Measurements from ENCODE around the gene PHKA2. TPM values are rescaled to one million over a fixed set of nuclear protein-coding genes. Genes with fewer than 3 reads are reported as not detected.

Gene PHKA2
- total and polyA plus RNA-seq, 4 donors, result 28.9 to 82.3 (median 41.9) TPM

GRCh38 chrX:18893536-18893935, 90.4 kb downstream of the PHKA2 start:
- no peak for DNase-seq (ENCODE audit: low spot score)
- Histone ChIP-seq H3K36me3 (ENCODE audit: control insufficient read depth in 4 of 4, insufficient read depth in 3 of 4, low read depth in 1 of 4, low read length in 3 of 4) (peaks cover 2 to 33% (median 10%) of the 10 kb centered on the region in 4 donors), H3K4me1 (ENCODE audit: control insufficient read depth in 4 of 4, insufficient read depth in 4 of 4, low read length in 3 of 4) (peaks cover 0 to 3% (median under 1%) of the 10 kb centered on the region in 4 donors), H3K9ac (ENCODE audit: low read depth in 1 of 2, low read length in 2 of 2) (no peak overlapping the region), H3K27ac (ENCODE audit: low read depth in 1 of 2, low read length in 2 of 2) (no peak overlapping the region), H3K9me3 (ENCODE audit: control insufficient read depth in 4 of 4, low read length in 3 of 4) (no peaks in the 10 kb centered on the region), H3K4me3 (ENCODE audit: low read depth in 1 of 3, low read length in 3 of 3) (no peak overlapping the region), H3K27me3 (ENCODE audit: control insufficient read depth in 4 of 4, insufficient read depth in 4 of 4, low read length in 3 of 4) (no peaks in the 10 kb centered on the region)
- TF ChIP-seq NR2F2 (IDR thresholded peaks at IDR 0.05), result no peak
- TF ChIP-seq JUND (IDR thresholded peaks at IDR 0.05), result no peak
- no peak for TF ChIP-seq HNF4G (IDR thresholded peaks at IDR 0.05)
- TF ChIP-seq RXRA (IDR thresholded peaks at IDR 0.05), result no peak
- TF ChIP-seq, protein P1, sequence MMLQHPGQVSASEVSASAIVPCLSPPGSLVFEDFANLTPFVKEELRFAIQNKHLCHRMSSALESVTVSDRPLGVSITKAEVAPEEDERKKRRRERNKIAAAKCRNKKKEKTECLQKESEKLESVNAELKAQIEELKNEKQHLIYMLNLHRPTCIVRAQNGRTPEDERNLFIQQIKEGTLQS (IDR thresholded peaks at IDR 0.05), result no peak
- WGBS, result 82% methylated on average over 11 of the region's 11 CpGs

DNA sequence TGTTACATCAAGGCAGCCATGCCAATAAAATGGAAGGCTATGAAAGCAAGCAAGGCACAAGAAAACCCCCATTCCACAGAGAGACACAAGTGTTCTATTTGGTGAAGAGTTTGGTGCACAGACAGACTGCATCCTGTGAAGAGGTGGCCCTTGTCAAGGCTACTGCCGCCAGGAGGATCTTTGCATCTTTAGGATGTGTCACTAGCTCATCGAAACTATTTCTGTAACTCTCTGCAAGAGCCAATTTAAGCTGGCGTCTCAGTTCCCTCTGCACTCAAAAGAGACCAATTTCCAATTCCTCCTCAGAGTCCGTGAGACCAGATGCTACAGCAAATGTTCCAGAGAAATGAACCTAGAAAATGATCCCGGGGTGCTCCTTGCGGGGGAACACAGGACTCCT, 91.0 kb downstream of the PHKA2 start:
- WGBS, result 99% methylated on average over 6 of the region's 6 CpGs

More for the DNA sequence above, 91.0 kb downstream of the PHKA2 start:
- Histone ChIP-seq H3K4me1 (ENCODE audit: control insufficient read depth in 4 of 4, insufficient read depth in 4 of 4, low read length in 3 of 4) (peaks cover 3 to 7% (median 4%) of the 10 kb centered on the region in 4 donors), H3K36me3 (ENCODE audit: control insufficient read depth in 4 of 4, insufficient read depth in 3 of 4, low read depth in 1 of 4, low read length in 3 of 4) (peaks cover 0 to 27% (median 10%) of the 10 kb centered on the region in 4 donors), H3K9ac (ENCODE audit: low read depth in 1 of 2, low read length in 2 of 2) (no peak overlapping the region), H3K27ac (ENCODE audit: low read depth in 1 of 2, low read length in 2 of 2) (no peak overlapping the region), H3K9me3 (ENCODE audit: control insufficient read depth in 4 of 4, low read length in 3 of 4) (no peaks in the 10 kb centered on the region), H3K4me3 (ENCODE audit: low read depth in 1 of 3, low read length in 3 of 3) (no peak overlapping the region), H3K27me3 (ENCODE audit: control insufficient read depth in 4 of 4, insufficient read depth in 4 of 4, low read length in 3 of 4) (no peaks in the 10 kb centered on the region)
- no peak for DNase-seq (ENCODE audit: low spot score)
- TF ChIP-seq CTCF (IDR thresholded peaks at IDR 0.05; ENCODE audit: low read depth, low read length, missing input control) (no peak), RXRA (IDR thresholded peaks at IDR 0.05) (no peak), HNF4A (conservative IDR thresholded peaks at IDR 0.05) (no peak), FOXA2 (IDR thresholded peaks at IDR 0.05) (no peak), FOXA1 (IDR thresholded peaks at IDR 0.05) (no peak), EGR1 (IDR thresholded peaks at IDR 0.05; ENCODE audit: low read depth in 2 of 2) (no peak), JUND (IDR thresholded peaks at IDR 0.05) (no peak), SP1 (IDR thresholded peaks at IDR 0.05) (no peak), MAX (IDR thresholded peaks at IDR 0.05) (no peak), NR2F2 (IDR thresholded peaks at IDR 0.05) (no peak), GABPA (IDR thresholded peaks at IDR 0.05 in 1 of 2, conservative IDR thresholded peaks at IDR 0.05 in 1 of 2) (no peak), YY1 (IDR thresholded peaks at IDR 0.05) (no peak), TAF1 (conservative IDR thresholded peaks at IDR 0.05) (no peak), HNF4G (IDR thresholded peaks at IDR 0.05) (no peak), RAD21 (IDR thresholded peaks at IDR 0.05) (no peak), ZBTB33 (IDR thresholded peaks at IDR 0.05) (no peak)
- TF ChIP-seq, protein P2, sequence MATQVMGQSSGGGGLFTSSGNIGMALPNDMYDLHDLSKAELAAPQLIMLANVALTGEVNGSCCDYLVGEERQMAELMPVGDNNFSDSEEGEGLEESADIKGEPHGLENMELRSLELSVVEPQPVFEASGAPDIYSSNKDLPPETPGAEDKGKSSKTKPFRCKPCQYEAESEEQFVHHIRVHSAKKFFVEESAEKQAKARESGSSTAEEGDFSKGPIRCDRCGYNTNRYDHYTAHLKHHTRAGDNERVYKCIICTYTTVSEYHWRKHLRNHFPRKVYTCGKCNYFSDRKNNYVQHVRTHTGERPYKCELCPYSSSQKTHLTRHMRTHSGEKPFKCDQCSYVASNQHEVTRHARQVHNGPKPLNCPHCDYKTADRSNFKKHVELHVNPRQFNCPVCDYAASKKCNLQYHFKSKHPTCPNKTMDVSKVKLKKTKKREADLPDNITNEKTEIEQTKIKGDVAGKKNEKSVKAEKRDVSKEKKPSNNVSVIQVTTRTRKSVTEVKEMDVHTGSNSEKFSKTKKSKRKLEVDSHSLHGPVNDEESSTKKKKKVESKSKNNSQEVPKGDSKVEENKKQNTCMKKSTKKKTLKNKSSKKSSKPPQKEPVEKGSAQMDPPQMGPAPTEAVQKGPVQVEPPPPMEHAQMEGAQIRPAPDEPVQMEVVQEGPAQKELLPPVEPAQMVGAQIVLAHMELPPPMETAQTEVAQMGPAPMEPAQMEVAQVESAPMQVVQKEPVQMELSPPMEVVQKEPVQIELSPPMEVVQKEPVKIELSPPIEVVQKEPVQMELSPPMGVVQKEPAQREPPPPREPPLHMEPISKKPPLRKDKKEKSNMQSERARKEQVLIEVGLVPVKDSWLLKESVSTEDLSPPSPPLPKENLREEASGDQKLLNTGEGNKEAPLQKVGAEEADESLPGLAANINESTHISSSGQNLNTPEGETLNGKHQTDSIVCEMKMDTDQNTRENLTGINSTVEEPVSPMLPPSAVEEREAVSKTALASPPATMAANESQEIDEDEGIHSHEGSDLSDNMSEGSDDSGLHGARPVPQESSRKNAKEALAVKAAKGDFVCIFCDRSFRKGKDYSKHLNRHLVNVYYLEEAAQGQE (IDR thresholded peaks at IDR 0.05), result no peak
- TF ChIP-seq, protein P1 (IDR thresholded peaks at IDR 0.05), result no peak

All from liver (tissue), 9 donors.